ENCODE measurements around the gene RC3H2.

Gene RC3H2

DNA sequence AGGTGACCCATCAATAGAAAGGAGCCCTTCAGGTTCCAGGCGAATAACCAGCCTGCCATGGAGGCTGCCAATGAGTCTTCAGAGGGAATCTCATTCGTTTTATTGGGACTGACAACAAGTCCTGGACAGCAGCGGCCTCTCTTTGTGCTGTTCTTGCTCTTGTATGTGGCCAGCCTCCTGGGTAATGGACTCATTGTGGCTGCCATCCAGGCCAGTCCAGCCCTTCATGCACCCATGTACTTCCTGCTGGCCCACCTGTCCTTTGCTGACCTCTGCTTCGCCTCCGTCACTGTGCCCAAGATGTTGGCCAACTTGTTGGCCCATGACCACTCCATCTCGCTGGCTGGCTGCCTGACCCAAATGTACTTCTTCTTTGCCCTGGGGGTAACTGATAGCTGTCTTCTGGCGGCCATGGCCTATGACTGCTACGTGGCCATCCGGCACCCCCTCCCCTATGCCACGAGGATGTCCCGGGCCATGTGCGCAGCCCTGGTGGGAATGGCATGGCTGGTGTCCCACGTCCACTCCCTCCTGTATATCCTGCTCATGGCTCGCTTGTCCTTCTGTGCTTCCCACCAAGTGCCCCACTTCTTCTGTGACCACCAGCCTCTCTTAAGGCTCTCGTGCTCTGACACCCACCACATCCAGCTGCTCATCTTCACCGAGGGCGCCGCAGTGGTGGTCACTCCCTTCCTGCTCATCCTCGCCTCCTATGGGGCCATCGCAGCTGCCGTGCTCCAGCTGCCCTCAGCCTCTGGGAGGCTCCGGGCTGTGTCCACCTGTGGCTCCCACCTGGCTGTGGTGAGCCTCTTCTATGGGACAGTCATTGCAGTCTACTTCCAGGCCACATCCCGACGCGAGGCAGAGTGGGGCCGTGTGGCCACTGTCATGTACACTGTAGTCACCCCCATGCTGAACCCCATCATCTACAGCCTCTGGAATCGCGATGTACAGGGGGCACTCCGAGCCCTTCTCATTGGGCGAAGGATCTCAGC lies 104.8 kb downstream of the RC3H2 start, which contains the start of gene OR1K1:
TSS of gene OR1K1 (plus strand) at position 58 of the 995 bp plus-strand sequence. CDS start at position 58, 0 bp downstream.
- no peaks in the 10 kb centered on the region for H3K9me3 Mint-ChIP-seq
- H3K27ac Mint-ChIP-seq, result no peak within 1 kb of the TSS
- no peak within 1 kb of the TSS for H3K4me3 Mint-ChIP-seq
- no peaks in the 10 kb centered on the region for H3K36me3 Mint-ChIP-seq (ENCODE audit: insufficient read depth)
- no peak for DNase-seq
- H3K27me3 Mint-ChIP-seq, result no peaks in the 10 kb centered on the region
- no peak for ATAC-seq (replicated peaks)
- H3K4me1 Mint-ChIP-seq (ENCODE audit: low read depth in 2 of 2), result no peaks in the 10 kb centered on the region

DNA sequence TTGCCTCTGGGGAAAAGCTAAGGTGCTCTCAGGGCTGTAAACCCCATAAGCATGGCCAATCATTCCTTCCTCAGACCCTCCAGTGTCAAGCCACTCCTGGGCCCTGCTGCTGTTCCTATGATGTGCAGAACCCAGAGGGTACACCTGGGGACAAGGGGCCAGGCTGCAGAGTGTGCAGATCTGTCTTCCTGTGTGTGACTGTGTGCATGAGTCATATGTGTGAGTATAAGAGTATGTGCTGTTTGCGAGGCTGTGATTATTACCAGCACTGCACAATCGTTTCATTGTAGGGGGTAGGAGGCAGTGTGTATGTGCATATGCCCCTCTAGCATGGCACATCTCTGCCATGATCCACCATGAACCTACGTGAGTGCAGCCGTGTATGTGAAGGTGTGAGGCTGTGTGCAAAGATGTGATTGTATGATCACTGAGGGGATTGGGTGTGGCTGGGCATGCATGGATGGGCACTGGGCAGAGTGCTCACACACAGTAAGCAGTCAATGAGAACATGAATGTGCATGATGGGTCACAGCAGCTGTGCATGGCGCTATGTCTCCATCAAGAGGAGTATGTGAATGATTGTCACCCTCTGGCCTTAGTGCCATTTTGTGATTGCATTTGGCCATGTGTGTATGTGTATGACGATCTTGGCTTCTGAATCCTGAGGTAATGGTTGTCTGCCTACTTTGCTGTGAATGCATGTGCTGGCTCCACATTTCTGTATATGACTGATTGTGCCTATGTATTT lies 107.7 kb downstream of the RC3H2 start:
- Mint-ChIP-seq H3K9me3 (no peaks in the 10 kb centered on the region), H3K27ac (no peak overlapping the region), H3K36me3 (ENCODE audit: insufficient read depth) (no peaks in the 10 kb centered on the region), H3K27me3 (no peaks in the 10 kb centered on the region), H3K4me1 (ENCODE audit: low read depth in 2 of 2) (no peaks in the 10 kb centered on the region), H3K4me3 (no peak overlapping the region)
- ATAC-seq (replicated peaks), result no peak
- DNase-seq, result no peak

All from effector memory CD8-positive, alpha-beta T cell (primary cell).